NCI-H510A treated with DMSO at 0.1 percent for 48 hours (cell line): ENCODE measurements around the gene LY6G6F.
"Not testable (repeated sequence)": the region's sequence is repeated elsewhere in the genome, so short reads cannot be mapped to it uniquely, and the experiment has no call there.

Experiments used
- DNase-seq: peaks from one replicate; lab custom pipeline; 2025; lab: John Stamatoyannopoulos, UW

The LY6G6F gene

GRCh38 chr6:31702819-31703716, 3.6 kb upstream of the LY6G6F start, which contains the start of gene ABHD16A:
TSS of gene ABHD16A (minus strand) at chr6:31703324. CDS start at chr6:31703281, 43 bp downstream.
- peak; percentile 98 for DNase-seq

GRCh38 chr6:31705931-31706330, 735 bp upstream of the LY6G6F start:
- DNase-seq = no peak

- DNase-seq = no peak
Measured at GRCh38 chr6:31707701-31708100, 1.0 kb downstream of the LY6G6F start.

GRCh38 chr6:31708224-31708623, 1.6 kb downstream of the LY6G6F start:
- no peak for DNase-seq

DNA sequence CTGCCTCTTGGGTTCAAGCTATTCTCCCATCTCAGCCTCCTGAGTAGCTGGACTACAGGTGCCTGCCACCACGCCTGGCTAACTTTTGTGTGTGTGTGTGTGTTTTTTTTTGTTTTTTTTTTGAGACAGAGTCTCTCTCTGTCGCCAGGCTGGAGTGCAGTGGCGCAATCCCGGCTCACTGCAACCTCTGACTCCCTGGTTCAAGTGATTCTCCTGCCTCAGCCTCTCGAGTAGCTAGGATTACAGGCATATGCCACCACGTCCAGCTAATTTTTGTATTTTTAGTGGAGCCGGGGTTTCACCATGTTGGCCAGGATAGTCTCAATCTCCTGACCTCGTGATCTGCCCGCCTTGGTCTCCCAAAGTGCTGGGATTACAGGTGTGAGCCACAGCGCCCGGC, 2.5 kb downstream of the LY6G6F start:
- DNase-seq = not testable (repeated sequence)

- DNase-seq = no peak
Measured at GRCh38 chr6:31710523-31711219, 4.0 kb downstream of the LY6G6F start.

- DNase-seq = no peak
Measured at GRCh38 chr6:31711233-31711632, 4.6 kb downstream of the LY6G6F start.

DNA sequence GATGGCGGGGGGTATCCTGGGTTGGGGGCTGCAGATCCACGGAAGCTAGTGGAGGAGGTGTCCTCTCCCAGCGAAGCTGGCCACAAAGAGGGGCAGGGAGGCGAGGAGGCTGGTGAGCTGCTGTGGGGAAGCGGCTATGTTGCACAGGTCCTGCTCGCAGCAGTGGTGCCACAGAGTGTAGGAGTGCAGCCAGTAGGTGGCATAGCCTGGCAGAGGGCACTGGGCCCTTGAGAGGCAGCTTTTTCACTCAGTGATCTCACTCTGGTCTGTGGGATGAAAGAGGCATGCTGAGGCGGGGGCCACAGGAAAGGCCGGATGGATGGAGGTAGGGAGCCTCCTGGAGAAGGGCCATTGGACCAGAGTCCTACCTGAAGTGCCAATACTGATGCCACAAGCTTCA, 5.6 kb downstream of the LY6G6F start:
- no peak for DNase-seq

DNA sequence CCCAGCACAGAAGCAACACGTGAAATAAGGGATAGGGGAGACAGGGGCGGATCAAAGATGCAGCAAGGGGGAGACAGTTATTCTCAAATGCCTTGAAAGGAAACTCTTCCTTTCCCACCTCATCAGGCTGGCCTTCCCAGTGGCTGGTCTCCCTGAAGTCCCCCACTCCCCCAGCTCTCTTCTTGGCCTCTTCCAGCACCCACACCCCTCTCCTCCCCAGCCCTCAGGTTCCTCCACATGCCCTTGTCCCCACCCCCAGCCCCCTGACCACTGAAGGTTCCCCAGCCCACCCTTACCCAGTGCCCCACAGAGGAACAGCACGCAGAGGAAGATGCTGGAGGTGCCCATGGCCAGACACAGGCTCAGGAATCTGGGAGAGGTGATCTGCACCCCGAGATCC, 6.8 kb downstream of the LY6G6F start:
- no peak for DNase-seq

GRCh38 chr6:31713991-31714684, 7.5 kb downstream of the LY6G6F start:
- no peak for DNase-seq

- no peak for DNase-seq
Measured at GRCh38 chr6:31715022-31715958, 8.6 kb downstream of the LY6G6F start, which contains the start of gene LY6G6D. TSS of gene LY6G6D (plus strand) at chr6:31715348. CDS start at chr6:31715356, 8 bp downstream.

DNA sequence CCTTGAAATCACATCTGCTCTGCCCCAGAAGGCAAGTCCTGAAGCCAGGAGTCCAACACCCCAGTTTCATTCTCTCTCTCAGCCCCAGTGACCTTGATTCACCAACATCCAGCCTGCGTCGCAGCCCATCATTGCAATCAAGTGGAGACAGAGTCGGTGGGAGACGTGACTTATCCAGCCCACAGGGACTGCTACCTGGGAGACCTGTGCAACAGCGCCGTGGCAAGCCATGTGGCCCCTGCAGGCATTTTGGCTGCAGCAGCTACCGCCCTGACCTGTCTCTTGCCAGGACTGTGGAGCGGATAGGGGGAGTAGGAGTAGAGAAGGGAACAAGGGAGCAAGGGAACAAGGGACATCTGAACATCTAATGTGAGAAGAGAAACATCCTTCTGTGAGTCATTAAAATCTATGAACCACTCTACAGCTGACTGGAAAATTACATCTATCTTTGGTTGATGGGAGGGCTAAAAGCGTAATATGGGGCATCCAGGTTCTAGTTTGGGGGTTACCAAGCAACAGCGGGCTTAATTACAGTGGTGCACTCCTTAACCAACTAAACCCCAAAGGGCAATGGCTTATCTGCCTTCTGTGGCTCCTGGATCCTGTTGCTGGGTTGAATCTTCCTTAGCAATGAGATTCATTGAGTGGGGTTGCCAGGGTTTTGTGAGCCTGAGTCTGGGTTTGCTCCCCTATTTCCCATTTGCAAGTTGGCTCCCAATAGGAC, 11.0 kb downstream of the LY6G6F start:
- DNase-seq = peak; percentile 57

GRCh38 chr6:31718265-31718664, 11.6 kb downstream of the LY6G6F start:
- peak; percentile 98 for DNase-seq

- DNase-seq = peak; percentile 18
Measured at GRCh38 chr6:31719001-31719400, 12.3 kb downstream of the LY6G6F start.

DNA sequence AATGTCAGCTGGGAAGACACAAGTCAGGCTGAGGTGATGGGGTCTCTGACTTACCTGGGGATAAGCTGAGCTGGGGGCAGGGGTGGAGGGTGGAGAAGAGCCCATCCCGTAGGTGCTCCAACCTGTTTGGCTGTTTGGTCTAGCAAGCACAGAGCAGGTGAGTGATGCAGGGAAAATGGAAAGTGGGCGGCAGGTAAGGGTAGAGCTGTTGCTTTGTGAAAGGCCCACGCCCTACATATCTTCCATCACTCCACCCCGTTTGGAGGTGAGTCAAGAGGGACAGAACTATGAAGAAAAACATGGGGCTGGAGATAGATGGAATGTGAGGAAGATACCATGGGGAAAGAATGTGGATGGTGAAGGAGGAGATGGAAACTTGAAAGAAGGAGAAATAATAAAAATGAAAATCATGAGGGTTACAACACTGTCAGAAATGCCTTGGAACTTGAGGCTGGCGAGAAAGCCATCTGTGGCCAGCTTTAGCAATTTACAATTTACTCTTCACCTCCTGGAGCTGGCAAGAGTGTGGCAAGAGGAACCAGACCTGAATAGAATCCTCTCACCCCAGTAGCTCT, 13.6 kb downstream of the LY6G6F start:
- DNase-seq = no peak

DNA sequence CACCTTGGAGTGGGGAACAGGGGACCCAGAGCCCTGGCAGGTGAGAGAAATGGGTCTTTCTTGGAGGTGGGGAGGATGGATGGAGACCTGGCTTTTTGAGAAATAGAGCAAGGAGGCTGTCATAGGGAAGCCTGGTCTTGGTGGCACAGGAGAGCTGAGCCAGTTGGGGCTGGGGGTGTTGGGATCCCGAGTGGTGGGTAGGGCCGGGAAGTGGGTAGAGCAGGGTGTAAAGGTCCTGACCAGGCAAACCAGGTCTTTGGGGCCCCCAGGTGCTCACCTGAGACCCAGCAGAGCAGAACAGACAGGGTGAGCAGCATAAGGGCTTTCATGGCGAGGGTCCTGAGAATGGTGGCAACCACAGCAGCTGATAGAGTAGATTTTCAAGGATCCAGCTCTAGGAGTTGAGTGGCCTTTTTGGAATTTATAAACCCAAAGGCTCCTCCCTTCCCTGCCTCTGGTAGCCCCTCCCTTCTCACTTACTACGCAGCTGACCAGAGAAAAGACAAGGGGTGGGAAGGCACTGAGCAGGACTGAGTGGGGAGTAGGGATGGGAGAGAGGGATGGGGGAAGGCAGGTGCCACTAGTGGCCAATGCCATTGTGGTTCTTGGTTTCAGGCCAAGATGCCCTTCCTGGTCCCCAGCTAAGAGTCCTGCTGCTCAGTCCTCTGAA, 14.8 kb downstream of the LY6G6F start, which contains the start of gene LY6G6C:
LY6G6C (minus strand) TSS at position 396 of the 670 bp plus-strand sequence; CDS start at position 329, 67 bp downstream.
- DNase-seq = no peak

DNA sequence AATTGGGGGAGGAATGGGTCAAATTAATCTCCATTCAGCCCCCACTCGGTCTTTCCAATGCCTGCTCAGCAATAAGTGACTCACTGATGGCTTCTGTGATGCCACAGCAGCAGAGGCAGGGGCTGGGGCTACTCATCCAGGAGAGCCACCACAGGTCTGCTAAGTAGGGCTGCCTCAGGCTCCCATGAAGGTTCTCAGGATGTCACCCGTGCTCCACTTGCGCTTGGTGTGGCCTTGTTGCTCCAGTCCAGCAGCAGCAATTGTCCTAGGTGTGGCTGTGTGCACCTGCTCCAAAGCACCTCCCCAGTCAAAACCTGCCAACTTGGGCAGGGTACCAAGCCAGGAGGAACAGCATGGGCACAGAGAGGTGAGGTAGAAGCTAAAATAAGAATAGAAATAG, 15.5 kb downstream of the LY6G6F start:
- no peak for DNase-seq

DNA sequence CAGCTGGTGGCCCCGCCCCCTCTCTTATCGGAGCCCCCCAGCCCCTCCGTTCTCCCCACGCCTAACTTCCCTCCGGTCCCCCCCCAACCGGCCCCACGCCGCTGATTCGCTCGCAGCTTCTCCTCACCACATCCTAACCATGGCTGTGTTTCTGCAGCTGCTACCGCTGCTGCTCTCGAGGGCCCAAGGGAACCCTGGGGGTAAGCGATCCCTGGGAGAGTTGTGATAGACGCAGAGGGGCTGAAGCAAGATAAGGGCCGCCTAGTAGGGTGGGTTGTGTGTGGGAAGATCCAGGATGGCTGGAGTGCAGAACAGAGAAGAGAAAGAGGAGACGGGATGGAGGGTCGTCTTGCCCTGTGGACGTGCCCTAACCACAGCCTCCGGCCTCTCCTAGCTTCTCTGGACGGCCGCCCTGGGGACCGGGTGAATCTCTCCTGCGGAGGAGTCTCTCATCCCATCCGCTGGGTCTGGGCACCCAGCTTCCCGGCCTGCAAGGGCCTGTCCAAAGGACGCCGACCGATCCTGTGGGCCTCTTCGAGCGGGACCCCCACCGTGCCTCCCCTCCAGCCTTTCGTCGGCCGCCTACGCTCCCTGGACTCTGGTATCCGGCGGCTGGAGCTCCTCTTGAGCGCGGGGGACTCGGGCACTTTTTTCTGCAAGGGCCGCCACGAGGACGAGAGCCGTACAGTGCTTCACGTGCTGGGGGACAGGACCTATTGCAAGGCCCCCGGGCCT, 16.7 kb downstream of the LY6G6F start, which contains the start of gene MPIG6B:
MPIG6B (plus strand) TSS at position 129 of the 735 bp plus-strand sequence; CDS start at position 140, 11 bp downstream.
- DNase-seq = no peak
